Muscle of back (tissue), 11 donors: Measurements from ENCODE around the gene TMEM190. TPM values are rescaled to one million over a fixed set of nuclear protein-coding genes. Genes with fewer than 3 reads are reported as not detected.
"Not testable (repeated sequence)": the region's sequence is repeated elsewhere in the genome, so short reads cannot be mapped to it uniquely, and the experiment has no call there.

Experiments
- DNase-seq, 3 donors: peaks; one replicate each; pipeline versions ENCODE4 v3.0.0 to v3.0.0-alpha.2; 2013
- polyA plus RNA-seq, 10 donors: library from polyadenylated mRNA; unstranded; fragments of 120-200 nt; gene quantifications; one replicate each; pipeline ENCODE4 v1.2.1, GENCODE V29; 2013; ENCODE audit not compliant: insufficient read length in 10 of 10

The TMEM190 gene
- polyA plus RNA-seq, 10 donors, result not detected

GRCh38 chr19:55419103-55419502 is 42.5 kb downstream of the TMEM190 start:
- no peak for DNase-seq

GRCh38 chr19:55419624-55420236 is 43.1 kb downstream of the TMEM190 start:
- no peak for DNase-seq

- DNase-seq, result not testable (repeated sequence)
These were observed 44.7 kb downstream of the TMEM190 start for GRCh38 chr19:55421281-55421680.

DNA sequence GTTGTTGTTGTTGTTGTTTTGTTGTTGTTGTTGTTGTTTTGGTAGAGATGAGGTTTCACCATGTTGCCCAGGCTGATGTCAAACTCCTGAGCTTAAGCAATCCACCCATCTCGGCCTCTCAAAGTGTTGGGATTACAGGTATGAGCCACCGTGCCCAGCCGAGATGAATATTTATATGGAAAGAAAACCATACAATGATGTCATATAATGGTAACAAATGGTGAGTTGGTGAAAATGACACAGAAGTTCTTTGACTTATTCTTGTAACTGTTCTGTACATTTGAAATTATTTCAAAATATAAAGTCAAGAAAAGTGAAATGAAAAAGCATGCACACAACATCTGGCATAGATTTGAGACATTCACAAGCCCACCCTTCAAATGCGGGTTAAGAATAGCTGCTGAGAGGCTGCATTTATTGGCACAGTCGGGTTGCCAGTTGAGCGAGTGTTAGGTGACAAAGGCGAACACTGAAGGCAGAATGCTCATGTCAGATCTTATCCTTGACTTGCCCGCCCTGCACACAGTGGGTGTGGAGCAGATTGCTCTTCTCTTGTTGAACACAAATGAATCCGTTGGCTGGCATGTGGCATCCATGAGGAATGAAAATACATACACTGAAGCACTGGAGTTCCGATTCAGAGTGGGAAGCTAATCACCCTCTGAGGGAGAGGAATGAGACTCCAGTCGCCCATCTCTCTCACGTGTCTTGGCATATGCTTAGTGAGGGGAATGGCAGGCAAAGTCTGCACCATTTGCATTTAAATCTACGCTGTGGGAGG is 46.8 kb downstream of the TMEM190 start:
- no peak for DNase-seq

DNA sequence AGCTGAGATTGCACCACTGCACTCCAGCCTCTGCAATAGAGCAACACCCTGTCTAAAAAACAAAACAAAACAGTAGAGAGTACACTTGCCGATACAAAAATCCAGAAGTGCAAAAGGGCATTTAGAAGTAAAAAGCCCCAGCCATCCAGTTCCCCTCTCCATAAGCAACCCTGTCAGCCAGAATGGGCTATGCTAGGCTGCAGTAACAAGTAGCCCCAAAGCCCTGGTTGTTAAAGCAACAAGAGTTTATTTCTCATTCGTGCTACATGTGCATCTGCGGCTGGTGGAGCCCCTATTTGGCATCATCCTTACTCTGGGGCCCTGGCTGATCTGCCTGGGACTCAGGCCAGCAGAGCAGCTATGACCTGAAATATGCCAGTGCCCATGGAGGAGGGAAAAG is 47.9 kb downstream of the TMEM190 start:
- DNase-seq, result no peak

DNA sequence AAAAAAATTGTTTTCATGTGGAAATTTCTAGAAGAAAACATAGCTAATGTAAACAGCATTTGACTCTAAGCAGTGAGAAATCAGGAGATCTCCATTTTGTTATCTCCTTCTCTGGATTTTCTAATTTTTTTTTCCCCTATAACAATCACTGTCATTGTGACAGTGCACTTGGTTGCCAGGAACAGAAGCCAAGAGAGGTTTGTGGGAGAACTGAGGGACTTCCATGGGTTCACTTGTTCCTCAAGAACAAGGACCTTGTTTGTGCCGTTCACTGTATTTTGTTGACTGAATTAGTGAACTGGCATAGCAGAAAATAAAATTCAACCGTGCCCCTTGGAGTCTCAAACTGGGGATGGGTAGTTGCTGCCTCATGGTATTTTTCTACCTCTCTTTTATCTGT is 49.4 kb downstream of the TMEM190 start:
- DNase-seq, result no peak

Other genes with a start within 250 kb of the TMEM190 start
- 1,000 to 10,000 TPM in 2 of 10 donors, 100 to 1,000 TPM in 8; 199 to 1,145 (median 658) TPM for gene TNNT1, start 227.6 kb upstream of the TMEM190 start, polyA plus RNA-seq
- 1 to 10 TPM in 9 of 10 donors, under 1 TPM in 1; 0.88 to 4.7 (median 2.2) TPM for gene TNNI3, start 219.1 kb upstream of the TMEM190 start, polyA plus RNA-seq
- under 1 TPM; 0.15 to 0.92 (median 0.54) TPM for gene DNAAF3, start 210.2 kb upstream of the TMEM190 start, polyA plus RNA-seq
- under 1 TPM in 6 of 10 donors, not detected in 4; 0.05 to 0.13 (median 0.07) TPM for gene SYT5, start 196.5 kb upstream of the TMEM190 start, polyA plus RNA-seq
- 1 to 10 TPM in 1 of 10 donors, under 1 TPM in 9; 0.20 to 1.2 (median 0.56) TPM for gene PTPRH, start 167.3 kb upstream of the TMEM190 start, polyA plus RNA-seq
- 1 to 10 TPM; 1.4 to 3.5 (median 2.9) TPM for gene TMEM86B, start 148.1 kb upstream of the TMEM190 start, polyA plus RNA-seq
- gene PPP6R1, start 117.8 kb upstream of the TMEM190 start, polyA plus RNA-seq, result 10 to 100 TPM; 21.5 to 31.9 (median 27.8) TPM
- 10 to 100 TPM; 14.6 to 29.6 (median 21.2) TPM for gene HSPBP1, start 96.7 kb upstream of the TMEM190 start, polyA plus RNA-seq
- gene BRSK1, start 92.8 kb upstream of the TMEM190 start, polyA plus RNA-seq, result 10 to 100 TPM in 1 of 10 donors, 1 to 10 TPM in 9; 5.0 to 10.9 (median 8.0) TPM
- gene TMEM150B, start 51.5 kb upstream of the TMEM190 start, polyA plus RNA-seq, result 1 to 10 TPM in 2 of 10 donors, under 1 TPM in 8; 0.45 to 1.3 (median 0.68) TPM
- 10 to 100 TPM; 12.8 to 29.0 (median 18.0) TPM for gene KMT5C, start 37.0 kb upstream of the TMEM190 start, polyA plus RNA-seq
- gene COX6B2, start 22.1 kb upstream of the TMEM190 start, polyA plus RNA-seq, result 1 to 10 TPM in 2 of 10 donors, under 1 TPM in 3, not detected in 5; 0.08 to 3.0 (median 0.24) TPM
- under 1 TPM in 1 of 10 donors, not detected in 9; 0.07 TPM for gene GARIN5B, start 13.6 kb upstream of the TMEM190 start, polyA plus RNA-seq
- under 1 TPM in 8 of 10 donors, not detected in 2; 0.07 to 0.66 (median 0.39) TPM for gene IL11, start 6.4 kb upstream of the TMEM190 start, polyA plus RNA-seq
- under 1 TPM in 5 of 10 donors, not detected in 5; 0.12 to 0.48 (median 0.23) TPM for gene TMEM238, start 7.5 kb downstream of the TMEM190 start, polyA plus RNA-seq
- 1,000 to 10,000 TPM; 1,118 to 2,122 (median 1,535) TPM for gene RPL28, start 9.1 kb downstream of the TMEM190 start, polyA plus RNA-seq
- 10 to 100 TPM; 26.3 to 47.0 (median 37.2) TPM for gene UBE2S, start 31.0 kb downstream of the TMEM190 start, polyA plus RNA-seq
- gene SHISA7, start 66.5 kb downstream of the TMEM190 start, polyA plus RNA-seq, result under 1 TPM; 0.07 to 0.39 (median 0.15) TPM
- 10 to 100 TPM; 26.6 to 40.9 (median 30.8) TPM for gene ISOC2, start 84.8 kb downstream of the TMEM190 start, polyA plus RNA-seq
- gene C19orf85, start 87.9 kb downstream of the TMEM190 start, polyA plus RNA-seq, result not detected
- 1 to 10 TPM; 2.1 to 4.3 (median 3.1) TPM for gene ZNF628, start 99.8 kb downstream of the TMEM190 start, polyA plus RNA-seq
- 10 to 100 TPM; 21.1 to 41.2 (median 27.1) TPM for gene NAT14, start 108.4 kb downstream of the TMEM190 start, polyA plus RNA-seq
- gene SSC5D, start 111.6 kb downstream of the TMEM190 start, polyA plus RNA-seq, result 10 to 100 TPM; 13.9 to 50.8 (median 23.6) TPM
- gene SBK2, start 160.3 kb downstream of the TMEM190 start, polyA plus RNA-seq, result 1 to 10 TPM in 9 of 10 donors, under 1 TPM in 1; 0.90 to 6.8 (median 3.3) TPM
- under 1 TPM in 3 of 10 donors, not detected in 7; 0.12 to 0.49 (median 0.12) TPM for gene SBK3, start 168.7 kb downstream of the TMEM190 start, polyA plus RNA-seq
- gene ZNF579, start 204.0 kb downstream of the TMEM190 start, polyA plus RNA-seq, result 10 to 100 TPM in 6 of 10 donors, 1 to 10 TPM in 4; 9.2 to 14.7 (median 10.4) TPM
- gene FIZ1, start 222.7 kb downstream of the TMEM190 start, polyA plus RNA-seq, result 10 to 100 TPM in 8 of 10 donors, 1 to 10 TPM in 2; 8.5 to 13.3 (median 11.1) TPM
- 1 to 10 TPM; 4.6 to 9.1 (median 7.2) TPM for gene ZNF524, start 223.5 kb downstream of the TMEM190 start, polyA plus RNA-seq
- gene ZNF865, start 228.8 kb downstream of the TMEM190 start, polyA plus RNA-seq, result 1 to 10 TPM; 5.0 to 8.7 (median 6.5) TPM
- gene ZNF784, start 247.7 kb downstream of the TMEM190 start, polyA plus RNA-seq, result 1 to 10 TPM; 5.9 to 9.1 (median 7.5) TPM